Measurements from ENCODE around the gene ABR.
"Not testable (repeated sequence)": the region's sequence is repeated elsewhere in the genome, so short reads cannot be mapped to it uniquely, and the experiment has no call there.

Gene ABR

DNA sequence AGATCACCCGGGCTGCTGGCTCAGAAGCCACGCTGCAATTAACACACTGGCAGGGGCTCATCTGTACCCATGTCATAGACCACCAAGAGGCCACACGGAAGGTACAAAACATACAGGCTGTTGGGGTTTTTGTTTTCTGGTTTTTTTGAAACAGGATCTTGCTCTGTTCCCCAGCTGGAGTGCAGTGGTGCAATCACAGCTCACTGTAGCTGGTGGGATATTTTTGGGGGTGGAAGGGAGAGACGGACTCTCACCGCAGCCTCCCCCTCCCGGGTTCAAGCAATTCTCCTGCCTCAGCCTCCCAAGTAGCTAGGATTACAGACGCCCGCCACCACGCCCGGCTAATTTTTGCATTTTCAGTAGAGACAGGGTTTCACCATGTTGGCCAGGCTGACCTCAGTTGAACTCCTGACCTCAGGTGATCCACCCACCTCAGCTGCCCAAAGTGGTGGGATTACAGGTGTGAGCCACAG is 19.5 kb upstream of the ABR start:
- TF ChIP-seq MAX (IDR thresholded peaks at IDR 0.05; ENCODE audit: low read depth, low read length) (0 out of 2 replicates have a peak, but pooled peaks have one; percentile 20), MYC (IDR thresholded peaks at IDR 0.05; ENCODE audit: low read depth, low read length) (0 out of 2 replicates have a peak, but pooled peaks have one; percentile 24)
- not testable (repeated sequence) for H3K4me3 ChIP-seq (ENCODE audit: low read depth, low read length)

GRCh38 chr17:1197781-1198490 is 18.2 kb upstream of the ABR start:
- peak; percentile 98 for DNase-seq (ENCODE audit: low read depth)
- peak overlapping the region; percentile 40 for H3K4me3 ChIP-seq (ENCODE audit: low read depth, low read length)
- TF ChIP-seq, protein P1, sequence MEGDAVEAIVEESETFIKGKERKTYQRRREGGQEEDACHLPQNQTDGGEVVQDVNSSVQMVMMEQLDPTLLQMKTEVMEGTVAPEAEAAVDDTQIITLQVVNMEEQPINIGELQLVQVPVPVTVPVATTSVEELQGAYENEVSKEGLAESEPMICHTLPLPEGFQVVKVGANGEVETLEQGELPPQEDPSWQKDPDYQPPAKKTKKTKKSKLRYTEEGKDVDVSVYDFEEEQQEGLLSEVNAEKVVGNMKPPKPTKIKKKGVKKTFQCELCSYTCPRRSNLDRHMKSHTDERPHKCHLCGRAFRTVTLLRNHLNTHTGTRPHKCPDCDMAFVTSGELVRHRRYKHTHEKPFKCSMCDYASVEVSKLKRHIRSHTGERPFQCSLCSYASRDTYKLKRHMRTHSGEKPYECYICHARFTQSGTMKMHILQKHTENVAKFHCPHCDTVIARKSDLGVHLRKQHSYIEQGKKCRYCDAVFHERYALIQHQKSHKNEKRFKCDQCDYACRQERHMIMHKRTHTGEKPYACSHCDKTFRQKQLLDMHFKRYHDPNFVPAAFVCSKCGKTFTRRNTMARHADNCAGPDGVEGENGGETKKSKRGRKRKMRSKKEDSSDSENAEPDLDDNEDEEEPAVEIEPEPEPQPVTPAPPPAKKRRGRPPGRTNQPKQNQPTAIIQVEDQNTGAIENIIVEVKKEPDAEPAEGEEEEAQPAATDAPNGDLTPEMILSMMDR (IDR thresholded peaks at IDR 0.05; ENCODE audit: low read depth, low read length) = no peak
- TF ChIP-seq MAX (IDR thresholded peaks at IDR 0.05; ENCODE audit: low read depth, low read length) (peak; percentile 98), POLR2A (IDR thresholded peaks at IDR 0.05; ENCODE audit: extremely low read depth, insufficient read length) (no peak), MYC (IDR thresholded peaks at IDR 0.05; ENCODE audit: low read depth, low read length) (peak; percentile 98)

More for the DNA sequence above, 19.5 kb upstream of the ABR start:
- DNase-seq (ENCODE audit: low read depth) = peak; percentile 81

GRCh38 chr17:1197379-1197778 is 17.6 kb upstream of the ABR start:
- TF ChIP-seq, protein P1 (IDR thresholded peaks at IDR 0.05; ENCODE audit: low read depth, low read length) = no peak
- TF ChIP-seq POLR2A (IDR thresholded peaks at IDR 0.05; ENCODE audit: extremely low read depth, insufficient read length) (no peak), MAX (IDR thresholded peaks at IDR 0.05; ENCODE audit: low read depth, low read length) (peak; percentile 89), MYC (IDR thresholded peaks at IDR 0.05; ENCODE audit: low read depth, low read length) (peak; percentile 91)
- peak; percentile 93 for DNase-seq (ENCODE audit: low read depth)
- H3K4me3 ChIP-seq (ENCODE audit: low read depth, low read length) = peak overlapping the region; percentile 40

DNA sequence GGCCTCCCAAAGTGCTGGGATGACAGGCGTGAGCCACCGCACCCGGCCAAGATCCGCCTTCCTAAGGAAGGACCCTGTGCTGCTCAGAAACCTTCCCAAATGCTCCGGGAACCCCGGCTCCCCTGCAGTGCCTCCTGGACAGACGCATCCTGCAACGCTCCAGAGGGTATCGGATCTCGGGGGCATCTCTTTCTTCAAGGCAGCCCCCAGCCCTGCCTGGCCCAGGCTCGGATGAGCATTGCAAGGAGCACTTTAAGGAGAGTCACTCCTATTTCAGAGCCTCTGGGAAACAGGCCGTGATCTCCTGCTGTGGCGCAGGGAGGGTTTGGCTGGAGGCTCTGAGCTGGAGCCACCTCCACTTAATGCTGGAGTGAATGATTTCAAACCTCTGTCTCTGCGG is 17.2 kb upstream of the ABR start:
- no peak overlapping the region for H3K4me3 ChIP-seq (ENCODE audit: low read depth, low read length)
- DNase-seq (ENCODE audit: low read depth) = no peak
- TF ChIP-seq MAX (IDR thresholded peaks at IDR 0.05; ENCODE audit: low read depth, low read length) = no peak
- TF ChIP-seq POLR2A (IDR thresholded peaks at IDR 0.05; ENCODE audit: extremely low read depth, insufficient read length) = no peak
- TF ChIP-seq, protein P1 (IDR thresholded peaks at IDR 0.05; ENCODE audit: low read depth, low read length) = no peak
- TF ChIP-seq MYC (IDR thresholded peaks at IDR 0.05; ENCODE audit: low read depth, low read length) = no peak

GRCh38 chr17:1192911-1193699 is 13.3 kb upstream of the ABR start:
- no peak overlapping the region for H3K4me3 ChIP-seq (ENCODE audit: low read depth, low read length)
- no peak for DNase-seq (ENCODE audit: low read depth)
- TF ChIP-seq, protein P1 (IDR thresholded peaks at IDR 0.05; ENCODE audit: low read depth, low read length) = no peak

GRCh38 chr17:1190751-1191331 is 11.1 kb upstream of the ABR start:
- no peak for DNase-seq (ENCODE audit: low read depth)
- TF ChIP-seq POLR2A (IDR thresholded peaks at IDR 0.05; ENCODE audit: extremely low read depth, insufficient read length) (no peak), MYC (IDR thresholded peaks at IDR 0.05; ENCODE audit: low read depth, low read length) (no peak), MAX (IDR thresholded peaks at IDR 0.05; ENCODE audit: low read depth, low read length) (no peak)
- TF ChIP-seq, protein P1 (IDR thresholded peaks at IDR 0.05; ENCODE audit: low read depth, low read length) = no peak
- no peak overlapping the region for H3K4me3 ChIP-seq (ENCODE audit: low read depth, low read length)

Measured in NB4 (cell line).